Stimulated activated CD4-positive, alpha-beta T cell treated with anti-CD3 and anti-CD28 coated beads, Interleukin-12 subunit alpha, Interleukin-12 subunit beta, amount 100 ng/mL, for 48 hours (primary cell): ENCODE results near the gene SEL1L3.

Experiments used
- DNase-seq, 3 donors: peaks; one replicate each; pipeline ENCODE4 v3.0.0-alpha.2; 2020; ENCODE audit warnings: low read depth in 2 of 3, low spot score in 1 of 3

Gene SEL1L3

GRCh38 chr4:25857403-25857802, 5.4 kb downstream of the SEL1L3 start:
- no peak for DNase-seq

GRCh38 chr4:25856756-25857155, 6.0 kb downstream of the SEL1L3 start:
- no peak for DNase-seq

GRCh38 chr4:25852103-25852502, 10.7 kb downstream of the SEL1L3 start:
- no peak for DNase-seq

- DNase-seq: no peak
Measured at GRCh38 chr4:25847329-25847728, 15.5 kb downstream of the SEL1L3 start.

- no peak for DNase-seq
Measured at GRCh38 chr4:25845841-25846653, 16.7 kb downstream of the SEL1L3 start.

- no peak for DNase-seq
Measured at GRCh38 chr4:25844961-25845712, 17.7 kb downstream of the SEL1L3 start.

GRCh38 chr4:25843340-25844097, 19.3 kb downstream of the SEL1L3 start:
- no peak for DNase-seq

- DNase-seq: no peak
Measured at GRCh38 chr4:25842229-25842845, 20.5 kb downstream of the SEL1L3 start.

GRCh38 chr4:25839687-25840086, 23.1 kb downstream of the SEL1L3 start:
- DNase-seq: no peak

- no peak for DNase-seq
Measured at GRCh38 chr4:25839233-25839632, 23.6 kb downstream of the SEL1L3 start.

GRCh38 chr4:25838526-25838925, 24.3 kb downstream of the SEL1L3 start:
- DNase-seq: no peak

GRCh38 chr4:25837107-25837506, 25.7 kb downstream of the SEL1L3 start:
- DNase-seq: no peak

GRCh38 chr4:25835384-25835783, 27.4 kb downstream of the SEL1L3 start:
- DNase-seq: no peak

- DNase-seq: no peak
Measured at GRCh38 chr4:25834411-25835107, 28.2 kb downstream of the SEL1L3 start.

GRCh38 chr4:25830548-25830947, 32.2 kb downstream of the SEL1L3 start:
- no peak for DNase-seq

GRCh38 chr4:25827897-25828296, 34.9 kb downstream of the SEL1L3 start:
- DNase-seq: no peak

- DNase-seq: no peak
Measured at GRCh38 chr4:25827373-25827772, 35.4 kb downstream of the SEL1L3 start.

- DNase-seq: no peak
Measured at GRCh38 chr4:25826074-25826752, 36.6 kb downstream of the SEL1L3 start.

GRCh38 chr4:25823632-25824031, 39.2 kb downstream of the SEL1L3 start:
- no peak for DNase-seq

GRCh38 chr4:25821899-25822298, 40.9 kb downstream of the SEL1L3 start:
- DNase-seq: no peak
